HFFc6 (cell line): ENCODE data around the gene DZIP3. TPM values are rescaled to one million over a fixed set of nuclear protein-coding genes. Genes with fewer than 3 reads are reported as not detected.

Experiments
- DNase-seq: peaks from one replicate; pipeline ENCODE4 v3.0.0-alpha.2; 2018
- H3K27ac Mint-ChIP-seq: 2 replicates; pipeline ENCODE4 v1.8.0; 2020; ENCODE audit warnings: mild to moderate bottlenecking, mixed read lengths
- H3K27me3 Mint-ChIP-seq: 2 replicates; pipeline ENCODE4 v1.8.0; 2021; ENCODE audit warnings: mild to moderate bottlenecking, moderate library complexity, mixed read lengths; ENCODE audit not compliant: insufficient read depth
- H3K36me3 Mint-ChIP-seq: 2 replicates; pipeline ENCODE4 v1.8.0; 2021; ENCODE audit warnings: low read depth, mixed read lengths
- H3K4me1 Mint-ChIP-seq: 2 replicates; pipeline ENCODE4 v1.8.0; 2020; ENCODE audit warnings: low read depth, mixed read lengths
- H3K4me3 Mint-ChIP-seq: 2 replicates; pipeline ENCODE4 v1.8.0; 2020; ENCODE audit warnings: mild to moderate bottlenecking, moderate library complexity, mixed read lengths
- H3K9me3 Mint-ChIP-seq: 2 replicates; pipeline ENCODE4 v1.8.0; 2020; ENCODE audit warnings: mild to moderate bottlenecking, mixed read lengths
- CTCF ChIP-seq: fragments of 200-600 bp; sonication (generic); IDR thresholded peaks from 2 replicates; pipeline ENCODE4 v1.5.0; 2021; ENCODE audit warnings: antibody characterized with exemption, mild to moderate bottlenecking
- total RNA-seq, 6 experiments: library from RNA; stranded (reverse); fragmentation: NEBNext Ultra II Directional; extraction: Animal tissue kit (Norgen Biotek cat#: 25700); gene quantifications; 2 replicates in 1 of 6; 3 replicates in 5 of 6; pipeline ENCODE4 v1.2.3, GENCODE V29; 2021

The DZIP3 gene
- total RNA-seq, 6 experiments from 2014 or later: 9.0 to 13.1 (median 11.9) TPM

GRCh38 chr3:108602249-108602934 lies 12.9 kb downstream of the DZIP3 start:
- H3K9me3 Mint-ChIP-seq: no peaks in the 10 kb centered on the region
- H3K4me1 Mint-ChIP-seq: peaks cover 31% of the 10 kb centered on the region
- no peaks in the 10 kb centered on the region for H3K36me3 Mint-ChIP-seq
- H3K4me3 Mint-ChIP-seq: no peak overlapping the region
- no peaks in the 10 kb centered on the region; the same call in 1 of the 2 replicates for H3K27me3 Mint-ChIP-seq
- TF ChIP-seq CTCF: no peak
- DNase-seq: no peak
- H3K27ac Mint-ChIP-seq: no peak overlapping the region

DNA sequence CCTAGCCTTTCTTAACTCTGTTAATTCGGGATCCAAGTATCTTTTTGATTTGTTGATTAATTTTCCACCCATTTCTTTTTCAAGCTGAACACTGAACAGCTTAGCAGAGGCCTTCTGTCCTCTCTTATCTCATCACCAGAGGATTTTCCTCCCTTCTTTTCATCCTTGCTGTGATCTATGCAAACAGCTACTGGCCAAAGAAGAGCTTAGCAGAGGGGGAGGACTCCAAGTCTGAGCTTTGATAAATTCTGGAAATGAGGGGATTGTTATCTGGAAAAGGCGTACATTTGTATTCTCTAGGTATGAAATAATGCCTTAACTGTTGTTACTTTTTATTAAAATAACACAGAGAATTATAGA lies 13.4 kb downstream of the DZIP3 start:
- Mint-ChIP-seq H3K36me3 (no peaks in the 10 kb centered on the region), H3K27ac (no peak overlapping the region), H3K9me3 (no peaks in the 10 kb centered on the region)

GRCh38 chr3:108603691-108604090 lies 14.2 kb downstream of the DZIP3 start:
- DNase-seq: peak; percentile 16
- Mint-ChIP-seq H3K27ac (peak overlapping the region; percentile 57), H3K27me3 (no peaks in the 10 kb centered on the region; the same call in 1 of the 2 replicates), H3K9me3 (no peaks in the 10 kb centered on the region), H3K36me3 (no peaks in the 10 kb centered on the region), H3K4me3 (no peak overlapping the region; the same call in 1 of the 2 replicates), H3K4me1 (peaks cover 31% of the 10 kb centered on the region)
- no peak for TF ChIP-seq CTCF

More for the DNA sequence above, 13.4 kb downstream of the DZIP3 start:
- H3K27me3 Mint-ChIP-seq: no peaks in the 10 kb centered on the region; the same call in 1 of the 2 replicates
- H3K4me1 Mint-ChIP-seq: peaks cover 31% of the 10 kb centered on the region
- H3K4me3 Mint-ChIP-seq: no peak overlapping the region
- TF ChIP-seq CTCF: no peak
- no peak for DNase-seq

- no peak overlapping the region for H3K4me3 Mint-ChIP-seq
- no peaks in the 10 kb centered on the region for H3K36me3 Mint-ChIP-seq
- DNase-seq: no peak
- H3K27ac Mint-ChIP-seq: no peak overlapping the region
- H3K4me1 Mint-ChIP-seq: peaks cover 31% of the 10 kb centered on the region
- H3K9me3 Mint-ChIP-seq: no peaks in the 10 kb centered on the region
- no peaks in the 10 kb centered on the region; the same call in 1 of the 2 replicates for H3K27me3 Mint-ChIP-seq
- TF ChIP-seq CTCF: no peak
Observed at GRCh38 chr3:108605028-108605427, 15.5 kb downstream of the DZIP3 start.

DNA sequence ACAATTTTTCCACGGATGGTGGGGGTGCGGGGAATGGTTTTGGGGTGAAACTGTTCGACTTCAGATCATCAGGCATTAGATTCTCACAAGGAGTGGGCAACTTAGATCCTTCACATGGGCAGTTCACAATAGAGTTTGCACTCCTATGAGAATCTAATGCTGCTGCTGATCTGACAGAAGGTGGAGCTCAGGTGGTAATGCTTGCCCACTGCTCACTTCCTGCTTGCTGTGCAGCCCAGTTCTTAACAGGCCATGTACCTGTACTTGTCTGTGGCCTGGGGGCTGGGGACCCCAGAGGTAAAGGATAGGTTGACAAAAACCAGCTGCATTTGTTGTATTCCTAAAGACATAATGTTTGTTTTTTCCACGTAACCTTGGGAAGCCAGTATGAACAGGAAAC lies 16.0 kb downstream of the DZIP3 start:
- Mint-ChIP-seq H3K9me3 (no peaks in the 10 kb centered on the region), H3K4me1 (peaks cover 34% of the 10 kb centered on the region), H3K36me3 (no peaks in the 10 kb centered on the region), H3K27ac (no peak overlapping the region), H3K27me3 (no peaks in the 10 kb centered on the region; the same call in 1 of the 2 replicates), H3K4me3 (no peak overlapping the region)
- no peak for TF ChIP-seq CTCF
- no peak for DNase-seq
